Spleen (tissue), 11 donors: Measurements from ENCODE around the gene HUNK. TPM values are rescaled to one million over a fixed set of nuclear protein-coding genes. Genes with fewer than 3 reads are reported as not detected.
"Not testable (repeated sequence)": the region's sequence is repeated elsewhere in the genome, so short reads cannot be mapped to it uniquely, and the experiment has no call there.

Experiments
- DNase-seq: peaks from one replicate; pipeline ENCODE4 v3.0.0-alpha.2; 2020
- H3K27ac ChIP-seq, 8 donors: fragments of 200-600 bp; sonication (generic) in 7 of 8; 1 replicate in 4 of 8; 2 replicates in 4 of 8; pipeline versions ENCODE4 v1.5.0 to v1.8.0; 2016 to 2021; ENCODE audit warnings: inconsistent platforms in 4 of 8, mild to moderate bottlenecking in 4 of 8, moderate library complexity in 1 of 8
- H3K27me3 ChIP-seq, 7 donors: fragments of 200-600 bp; sonication (generic) in 6 of 7; replicated peaks in 1 of 7; 1 replicate in 4 of 7; 2 replicates in 3 of 7; pipeline versions ENCODE4 v1.5.0 to v1.8.0; 2016 to 2021; ENCODE audit warnings: inconsistent platforms in 3 of 7, mild to moderate bottlenecking in 1 of 7
- H3K36me3 ChIP-seq, 6 donors: fragments of 200-600 bp; sonication (generic) in 5 of 6; 1 replicate in 4 of 6; 2 replicates in 2 of 6; pipeline versions ENCODE4 v1.5.0 to v1.8.0; 2016 to 2021; ENCODE audit warnings: inconsistent platforms in 2 of 6
- H3K4me1 ChIP-seq, 6 donors: fragments of 200-600 bp; sonication (generic) in 5 of 6; 1 replicate in 3 of 6; 2 replicates in 3 of 6; pipeline versions ENCODE4 v1.5.0 to v1.8.0; 2016 to 2021; ENCODE audit warnings: inconsistent platforms in 3 of 6
- H3K4me3 ChIP-seq, 8 donors: fragments of 200-600 bp; sonication (generic) in 7 of 8; 1 replicate in 4 of 8; 2 replicates in 4 of 8; pipeline versions ENCODE4 v1.5.0 to v1.8.0; 2016 to 2021; ENCODE audit warnings: inconsistent platforms in 4 of 8, mild to moderate bottlenecking in 4 of 8, moderate library complexity in 2 of 8
- H3K9me3 ChIP-seq, 8 donors: fragments of 200-600 bp; sonication (generic) in 7 of 8; 1 replicate in 4 of 8; 2 replicates in 4 of 8; pipeline versions ENCODE4 v1.5.0 to v1.8.0; 2016 to 2021; ENCODE audit warnings: inconsistent platforms in 4 of 8
- POLR2A ChIP-seq, 3 donors: fragments of 450-650 bp; IDR thresholded peaks; one replicate each; pipeline ENCODE4 v1.5.1; 2017; ENCODE audit warnings: antibody characterized with exemption in 3 of 3, mild to moderate bottlenecking in 1 of 3
- POLR2AphosphoS5 ChIP-seq, 3 donors: sonication (generic); formaldehyde crosslinking; IDR thresholded peaks; one replicate each; pipeline ENCODE4 v1.5.1; 2017; ENCODE audit warnings: antibody characterized with exemption in 3 of 3
- WGBS, 5 donors: extraction: QIAGEN DNeasy Blood & Tissue Kit in 3 of 5; methylation state at CpG; one replicate each; pipeline versions ENCODE4 v1.1.5 to v1.1.7; 2013 to 2018; 5-methylcytosine and 5-hydroxymethylcytosine counted together
- intact Hi-C: fragments of 100-400 bp; cut with DNase I; formaldehyde crosslinking; loops from one replicate; pipeline ENCODE4 v1.15.0; 2023; ENCODE audit warnings: low total_unique reads
- polyA plus RNA-seq, 3 donors: library from polyadenylated mRNA; stranded (reverse); fragments of 200-250 nt; gene quantifications; one replicate each; pipeline ENCODE4 v1.2.1, GENCODE V29; 2013
- total RNA-seq, 7 donors: library from RNA; depleted of rRNA in 3 of 7; stranded (reverse); fragments of >200 nt in 3 of 7; fragmentation: NEBNext Ultra II Directional in 4 of 7; extraction: Animal tissue kit (Norgen Biotek cat#: 25700) in 4 of 7; gene quantifications; one replicate each; pipeline versions ENCODE4 v1.1.0 to v1.2.1, GENCODE V29; 2016 to 2021
- TF ChIP-seq, protein P1 (sequence below), 11 experiments: fragments of 200-600 bp in 7 of 11; fragments of 450-650 bp in 4 of 11; sonication (generic) in 4 of 11; IDR thresholded peaks in 8 of 11; conservative IDR thresholded peaks in 3 of 11; 1 replicate in 7 of 11; 2 replicates in 4 of 11; pipeline versions ENCODE4 v1.4.0 to v1.8.0; 2016 to 2021; ENCODE audit warnings: antibody characterized with exemption in 11 of 11, inconsistent platforms in 4 of 11, mild to moderate bottlenecking in 1 of 11
- donor health status: healthy with polysubstance abuse.
- donor health status: DM: no; HTN: no; CAD: no; lungs with moderate emphysema.
- donor health status: DM: no; HTN: no; CAD: no.
- donor health status: Bipolar disorder and iron deficiency.
- donor health status: healthy.
- donor health status: DM: no; HTN: no; CAD: no.
- donor health status: DM: yes; HTN: yes; CAD: no.

Gene HUNK
- total and polyA plus RNA-seq, 10 donors = 0.06 to 0.41 (median 0.14) TPM; not detected in 3

DNA sequence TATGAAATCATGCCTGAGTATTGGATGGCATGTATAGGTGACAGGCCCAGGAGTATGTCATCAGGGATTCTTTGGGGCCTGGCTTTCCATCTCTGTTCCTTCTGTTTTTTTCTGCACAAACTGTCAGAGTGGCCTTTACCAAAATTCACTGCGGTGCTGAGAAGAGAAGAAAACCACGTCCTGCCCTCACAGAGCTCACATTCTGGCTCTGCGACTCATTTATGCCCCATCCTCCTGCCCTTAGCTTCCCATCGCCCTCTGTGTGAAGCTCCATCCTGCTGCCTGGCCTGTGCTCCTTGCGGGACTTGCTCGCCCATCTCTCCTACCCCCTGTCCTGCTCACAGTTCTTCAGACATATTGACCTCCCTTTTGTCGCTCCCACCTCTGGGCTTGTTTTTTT lies 73.4 kb downstream of the HUNK start:
- no peaks in the 10 kb centered on the region for H3K36me3 ChIP-seq
- 77 to 94% (median 92%) methylated on average over 7 of the region's 7 CpGs for WGBS, 5 donors
- no peak for TF ChIP-seq POLR2AphosphoS5 (IDR thresholded peaks at IDR 0.05)
- no peak for TF ChIP-seq POLR2A (IDR thresholded peaks at IDR 0.05)
- TF ChIP-seq, protein P1, sequence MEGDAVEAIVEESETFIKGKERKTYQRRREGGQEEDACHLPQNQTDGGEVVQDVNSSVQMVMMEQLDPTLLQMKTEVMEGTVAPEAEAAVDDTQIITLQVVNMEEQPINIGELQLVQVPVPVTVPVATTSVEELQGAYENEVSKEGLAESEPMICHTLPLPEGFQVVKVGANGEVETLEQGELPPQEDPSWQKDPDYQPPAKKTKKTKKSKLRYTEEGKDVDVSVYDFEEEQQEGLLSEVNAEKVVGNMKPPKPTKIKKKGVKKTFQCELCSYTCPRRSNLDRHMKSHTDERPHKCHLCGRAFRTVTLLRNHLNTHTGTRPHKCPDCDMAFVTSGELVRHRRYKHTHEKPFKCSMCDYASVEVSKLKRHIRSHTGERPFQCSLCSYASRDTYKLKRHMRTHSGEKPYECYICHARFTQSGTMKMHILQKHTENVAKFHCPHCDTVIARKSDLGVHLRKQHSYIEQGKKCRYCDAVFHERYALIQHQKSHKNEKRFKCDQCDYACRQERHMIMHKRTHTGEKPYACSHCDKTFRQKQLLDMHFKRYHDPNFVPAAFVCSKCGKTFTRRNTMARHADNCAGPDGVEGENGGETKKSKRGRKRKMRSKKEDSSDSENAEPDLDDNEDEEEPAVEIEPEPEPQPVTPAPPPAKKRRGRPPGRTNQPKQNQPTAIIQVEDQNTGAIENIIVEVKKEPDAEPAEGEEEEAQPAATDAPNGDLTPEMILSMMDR (IDR thresholded peaks at IDR 0.05 in 8 of 11, conservative IDR thresholded peaks at IDR 0.05 in 3 of 11) = no peak
- H3K27me3 ChIP-seq = peaks cover 0 to 23% (median 0%) of the 10 kb centered on the region in 7 donors
- H3K4me3 ChIP-seq = no peak overlapping the region
- intact Hi-C loops = no loop called here
- no peaks in the 10 kb centered on the region for H3K9me3 ChIP-seq
- no peak overlapping the region for H3K27ac ChIP-seq
- DNase-seq = no peak
- no peaks in the 10 kb centered on the region for H3K4me1 ChIP-seq

DNA sequence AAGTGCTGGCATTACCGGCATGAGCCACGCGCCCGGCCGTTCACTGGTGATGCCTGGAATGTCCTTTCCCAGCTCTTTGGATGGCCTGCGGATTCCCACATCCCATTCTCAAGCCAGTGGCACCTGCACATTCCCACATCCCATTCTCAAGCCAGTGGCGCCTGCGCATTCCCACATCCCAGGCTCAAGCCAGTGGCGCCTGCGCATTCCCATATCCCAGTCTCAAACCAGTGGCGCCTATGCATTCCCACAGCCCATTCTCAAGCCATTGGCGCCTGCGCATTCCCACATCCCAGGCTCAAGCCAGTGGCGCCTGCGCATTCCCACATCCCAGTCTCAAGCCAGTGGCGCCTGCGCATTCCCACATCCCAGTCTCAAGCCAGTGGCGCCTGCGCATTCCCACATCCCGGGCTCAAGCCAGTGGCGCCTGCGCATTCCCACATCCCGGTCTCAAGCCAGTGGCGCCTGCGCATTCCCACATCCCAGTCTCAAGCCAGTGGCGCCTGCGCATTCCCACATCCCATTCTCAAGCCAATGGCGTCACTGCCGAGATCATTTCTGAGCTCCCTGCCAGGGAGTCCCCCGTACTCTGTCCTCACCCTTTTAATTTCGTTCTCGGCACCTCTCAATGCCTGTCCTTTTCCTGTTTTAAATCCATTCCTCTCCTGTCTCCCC lies 74.2 kb downstream of the HUNK start:
- 94 to 98% (median 94%) methylated on average over 32 of the region's 32 CpGs for WGBS, 5 donors
- H3K27ac ChIP-seq, H3K4me3 ChIP-seq, intact Hi-C loops, H3K9me3 ChIP-seq, DNase-seq, H3K36me3 ChIP-seq, H3K4me1 ChIP-seq: not testable (repeated sequence)
- H3K27me3 ChIP-seq = peaks cover 0 to 15% (median 0%) of the 10 kb centered on the region in 7 donors

DNA sequence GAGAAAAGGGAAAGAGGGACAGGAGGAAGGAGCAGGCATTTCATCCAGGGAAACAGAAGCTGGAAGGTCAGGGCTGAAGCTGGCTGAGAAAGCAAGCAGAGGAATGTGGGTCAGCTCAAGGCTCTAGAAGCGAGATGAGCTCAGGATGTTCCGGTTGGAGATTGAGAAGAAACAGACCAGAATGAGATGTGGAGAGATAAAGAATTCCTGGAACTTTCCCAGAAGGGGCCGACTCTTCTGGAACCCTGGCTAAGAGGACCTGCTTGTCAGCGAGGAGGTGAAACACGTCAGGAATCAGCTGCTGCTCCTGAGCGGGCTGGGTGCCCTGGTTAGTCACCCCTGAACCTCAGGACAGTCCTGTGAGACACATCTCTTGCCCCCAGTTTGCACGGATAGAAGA lies 75.9 kb downstream of the HUNK start:
- Histone ChIP-seq H3K9me3 (no peaks in the 10 kb centered on the region), H3K4me3 (no peak overlapping the region), H3K4me1 (no peaks in the 10 kb centered on the region), H3K36me3 (no peaks in the 10 kb centered on the region), H3K27me3 (peaks cover 0 to 8% (median 0%) of the 10 kb centered on the region in 7 donors), H3K27ac (no peak overlapping the region)
- intact Hi-C loops = no loop called here
- DNase-seq = no peak
- TF ChIP-seq POLR2A (IDR thresholded peaks at IDR 0.05) (no peak), POLR2AphosphoS5 (IDR thresholded peaks at IDR 0.05) (no peak)
- TF ChIP-seq, protein P1 (IDR thresholded peaks at IDR 0.05 in 8 of 11, conservative IDR thresholded peaks at IDR 0.05 in 3 of 11) = no peak
- 74 to 91% (median 81%) methylated on average over 6 to 7 of the region's 7 CpGs for WGBS, 5 donors

DNA sequence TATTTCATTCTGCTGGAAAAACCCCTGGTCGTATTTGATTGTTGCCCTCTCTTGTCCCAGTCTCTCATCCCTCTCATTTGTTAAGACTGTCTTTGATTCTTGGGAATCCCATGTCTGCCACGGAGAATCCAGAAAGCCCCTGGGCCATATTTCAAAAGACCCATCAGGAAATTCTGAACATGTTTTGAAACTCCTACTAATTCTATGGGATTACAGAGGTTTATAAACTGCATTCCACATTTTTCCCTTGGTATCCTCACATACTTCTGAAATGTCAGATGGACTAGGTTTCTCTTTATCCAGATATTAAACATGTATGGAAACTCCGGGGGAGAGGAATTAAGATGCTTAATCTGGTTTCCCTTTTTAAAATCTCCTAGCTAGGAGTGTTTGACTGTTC lies 80.0 kb downstream of the HUNK start:
- 68 to 84% (median 72%) methylated on average over 3 of the region's 3 CpGs for WGBS, 5 donors
- intact Hi-C loops = no loop called here

More for the DNA sequence above, 80.0 kb downstream of the HUNK start:
- no peak for TF ChIP-seq POLR2A (IDR thresholded peaks at IDR 0.05)
- TF ChIP-seq, protein P1 (IDR thresholded peaks at IDR 0.05 in 8 of 11, conservative IDR thresholded peaks at IDR 0.05 in 3 of 11) = no peak
- TF ChIP-seq POLR2AphosphoS5 (IDR thresholded peaks at IDR 0.05) = no peak
- Histone ChIP-seq H3K4me1 (no peaks in the 10 kb centered on the region), H3K36me3 (no peaks in the 10 kb centered on the region), H3K9me3 (no peaks in the 10 kb centered on the region), H3K4me3 (no peak overlapping the region), H3K27ac (no peak overlapping the region), H3K27me3 (peaks cover 0 to 3% (median 0%) of the 10 kb centered on the region in 7 donors)
- DNase-seq = no peak
